ENCODE measurements around the gene ANO9. TPM values are rescaled to one million over a fixed set of nuclear protein-coding genes. Genes with fewer than 3 reads are reported as not detected.
A peak's percentile ranks its signal among the peaks of the same experiment; 100 is the strongest.

The ANO9 gene
- total RNA-seq, 2 donors from 2014 or later, result 121 to 129 TPM

DNA sequence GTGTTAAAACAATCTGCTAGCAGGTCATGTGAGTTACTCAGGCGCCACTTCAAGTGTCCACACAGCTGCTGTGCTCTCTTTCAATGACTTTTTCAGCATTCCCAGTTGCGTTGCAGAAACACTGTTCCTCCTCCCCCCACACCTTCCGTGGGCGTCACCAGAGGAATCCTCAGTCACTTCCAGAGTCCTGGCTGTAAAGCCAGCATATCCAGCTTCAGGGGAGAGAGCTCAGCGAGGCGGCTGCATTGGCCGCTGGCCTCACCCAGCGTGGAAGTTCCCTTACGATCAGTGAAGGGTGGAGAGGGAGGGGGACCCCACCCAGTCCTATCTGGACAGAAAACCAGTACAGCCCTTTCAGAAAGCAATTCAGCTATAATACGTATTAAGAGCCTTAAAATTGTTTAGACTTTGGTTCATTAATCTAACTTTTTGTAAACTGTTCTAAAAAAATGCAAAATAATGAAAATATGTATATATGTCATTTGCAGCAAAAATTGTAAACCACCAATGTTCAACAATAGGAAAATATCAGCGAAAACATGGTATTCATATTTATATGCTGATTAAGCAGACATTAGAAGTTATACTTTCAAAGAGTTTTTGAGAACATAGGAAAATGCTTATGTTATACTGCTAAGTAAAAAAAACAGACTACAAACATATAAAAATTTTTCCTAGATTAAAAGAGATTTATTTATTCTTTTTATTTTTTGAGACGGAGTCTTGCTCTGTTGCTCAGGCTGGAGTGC, 2.8 kb upstream of the ANO9 start:
- TF ChIP-seq, protein P1, sequence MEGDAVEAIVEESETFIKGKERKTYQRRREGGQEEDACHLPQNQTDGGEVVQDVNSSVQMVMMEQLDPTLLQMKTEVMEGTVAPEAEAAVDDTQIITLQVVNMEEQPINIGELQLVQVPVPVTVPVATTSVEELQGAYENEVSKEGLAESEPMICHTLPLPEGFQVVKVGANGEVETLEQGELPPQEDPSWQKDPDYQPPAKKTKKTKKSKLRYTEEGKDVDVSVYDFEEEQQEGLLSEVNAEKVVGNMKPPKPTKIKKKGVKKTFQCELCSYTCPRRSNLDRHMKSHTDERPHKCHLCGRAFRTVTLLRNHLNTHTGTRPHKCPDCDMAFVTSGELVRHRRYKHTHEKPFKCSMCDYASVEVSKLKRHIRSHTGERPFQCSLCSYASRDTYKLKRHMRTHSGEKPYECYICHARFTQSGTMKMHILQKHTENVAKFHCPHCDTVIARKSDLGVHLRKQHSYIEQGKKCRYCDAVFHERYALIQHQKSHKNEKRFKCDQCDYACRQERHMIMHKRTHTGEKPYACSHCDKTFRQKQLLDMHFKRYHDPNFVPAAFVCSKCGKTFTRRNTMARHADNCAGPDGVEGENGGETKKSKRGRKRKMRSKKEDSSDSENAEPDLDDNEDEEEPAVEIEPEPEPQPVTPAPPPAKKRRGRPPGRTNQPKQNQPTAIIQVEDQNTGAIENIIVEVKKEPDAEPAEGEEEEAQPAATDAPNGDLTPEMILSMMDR (IDR thresholded peaks at IDR 0.05), result no peak
- Histone ChIP-seq H3K27me3 (no peaks in the 10 kb centered on the region), H3K4me3 (no peak overlapping the region), H3K9me3 (no peaks in the 10 kb centered on the region), H3K4me1 (peaks cover 8% of the 10 kb centered on the region), H3K9ac (ENCODE audit: low read depth in 2 of 2, low read length in 2 of 2) (peak overlapping the region in 1 of 2 donors; percentile 77), H3K27ac (peak overlapping the region; percentile 85), H3K36me3 (no peaks in the 10 kb centered on the region)
- intact Hi-C loops (cut with DNase I), result loop anchor here (5.0 kb wide), 1 partner anchor 37 kb away; no protein-coding TSS in a partner anchor
- peak; percentile 79 for DNase-seq

DNA sequence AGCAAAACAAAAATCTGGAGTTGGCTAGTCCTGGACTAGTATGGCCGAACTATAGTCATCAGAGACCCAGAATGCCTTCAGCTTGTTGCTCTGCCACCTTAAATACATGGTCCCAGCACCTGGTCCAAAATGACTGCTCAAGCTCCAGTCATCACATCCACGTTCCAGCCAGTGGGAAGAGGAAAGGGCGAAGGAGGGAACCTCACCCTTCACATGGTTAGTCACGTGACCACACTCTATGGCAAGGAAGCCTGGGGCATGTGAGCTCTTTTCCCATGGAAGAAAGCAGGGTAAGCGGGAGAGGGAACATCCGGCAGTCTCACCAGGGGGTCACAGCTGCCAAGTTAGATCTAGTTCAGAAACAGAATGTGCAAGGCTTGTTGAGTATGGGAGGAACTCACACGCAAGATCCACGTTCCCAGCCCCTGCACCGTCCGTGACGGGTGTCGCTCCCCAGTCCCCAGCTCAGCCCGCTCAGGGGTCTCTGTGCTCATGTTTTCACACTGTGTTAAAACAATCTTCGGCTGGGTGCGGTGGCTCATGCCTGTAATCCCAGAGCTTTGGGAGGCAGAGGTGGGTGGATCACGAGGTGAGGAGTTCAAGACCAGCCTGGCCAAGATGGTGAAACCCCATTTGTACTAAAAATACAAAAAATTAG, 1.9 kb upstream of the ANO9 start:
- DNase-seq, result peak; percentile 53
- Histone ChIP-seq H3K9me3 (no peaks in the 10 kb centered on the region), H3K9ac (ENCODE audit: low read depth in 2 of 2, low read length in 2 of 2) (peak overlapping the region in 1 of 2 donors; percentile 51), H3K4me3 (no peak overlapping the region), H3K27me3 (no peaks in the 10 kb centered on the region), H3K4me1 (peaks cover 5% of the 10 kb centered on the region), H3K36me3 (no peaks in the 10 kb centered on the region), H3K27ac (peak overlapping the region; percentile 85)
- intact Hi-C loops (cut with DNase I), result no loop called here
- TF ChIP-seq, protein P1 (IDR thresholded peaks at IDR 0.05), result no peak

DNA sequence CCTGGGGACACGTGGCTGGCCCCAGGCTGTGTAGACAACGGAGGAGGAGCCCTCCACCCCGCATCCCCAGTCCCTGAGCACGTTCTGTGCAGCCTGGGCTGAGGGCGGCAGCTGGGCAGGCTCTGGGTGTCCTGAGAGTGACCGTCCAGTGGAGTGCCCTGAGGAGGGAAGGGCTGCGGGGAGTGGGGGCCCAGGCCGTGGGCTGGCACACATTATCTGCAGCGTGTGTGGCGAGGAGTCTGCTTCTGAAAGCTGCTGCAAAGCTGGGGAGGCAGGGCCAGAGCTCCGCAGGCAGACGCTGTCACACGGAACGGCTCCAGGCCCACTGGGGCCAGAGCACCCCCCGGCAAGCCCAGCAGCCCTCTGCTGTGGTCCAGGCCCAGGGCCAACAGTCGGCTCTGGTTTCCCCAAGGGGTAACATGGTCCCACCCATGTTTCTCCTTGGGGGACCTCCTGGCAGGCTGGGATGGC, 835 bp upstream of the ANO9 start:
- Histone ChIP-seq H3K36me3 (no peaks in the 10 kb centered on the region), H3K9me3 (no peaks in the 10 kb centered on the region), H3K27me3 (no peaks in the 10 kb centered on the region), H3K4me3 (no peak overlapping the region), H3K9ac (ENCODE audit: low read depth in 2 of 2, low read length in 2 of 2) (no peak overlapping the region), H3K4me1 (no peaks in the 10 kb centered on the region), H3K27ac (no peak overlapping the region)
- DNase-seq, result no peak
- intact Hi-C loops (cut with DNase I), result no loop called here
- TF ChIP-seq, protein P1 (IDR thresholded peaks at IDR 0.05), result no peak

DNA sequence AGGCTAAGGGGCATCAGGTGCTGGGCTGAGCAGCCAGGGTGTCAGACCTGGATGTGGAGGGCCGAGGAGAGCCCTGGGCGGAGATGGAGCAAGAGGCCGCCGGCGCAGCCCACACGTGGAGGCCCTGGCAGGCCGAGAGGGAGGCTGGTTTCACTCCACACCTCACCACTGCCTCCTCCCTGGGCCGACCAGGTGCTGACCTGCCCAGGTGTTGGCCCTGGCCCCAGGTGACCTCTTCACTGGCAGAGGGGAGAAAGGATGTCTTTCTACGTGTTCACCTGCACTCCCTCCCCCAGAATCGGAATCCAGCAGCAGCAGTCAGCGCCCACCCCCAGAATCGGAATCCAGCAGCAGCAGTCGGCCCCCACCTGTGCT, 781 bp downstream of the ANO9 start:
- Histone ChIP-seq H3K9ac (ENCODE audit: low read depth in 2 of 2, low read length in 2 of 2) (peak overlapping the region; percentile 61 to 73), H3K4me1 (no peaks in the 10 kb centered on the region), H3K4me3 (peak overlapping the region; percentile 49), H3K36me3 (no peaks in the 10 kb centered on the region), H3K27me3 (no peaks in the 10 kb centered on the region), H3K27ac (peak overlapping the region; percentile 54), H3K9me3 (no peaks in the 10 kb centered on the region)
- intact Hi-C loops (cut with DNase I), result no loop called here
- no peak for DNase-seq
- TF ChIP-seq, protein P1 (IDR thresholded peaks at IDR 0.05), result no peak

DNA sequence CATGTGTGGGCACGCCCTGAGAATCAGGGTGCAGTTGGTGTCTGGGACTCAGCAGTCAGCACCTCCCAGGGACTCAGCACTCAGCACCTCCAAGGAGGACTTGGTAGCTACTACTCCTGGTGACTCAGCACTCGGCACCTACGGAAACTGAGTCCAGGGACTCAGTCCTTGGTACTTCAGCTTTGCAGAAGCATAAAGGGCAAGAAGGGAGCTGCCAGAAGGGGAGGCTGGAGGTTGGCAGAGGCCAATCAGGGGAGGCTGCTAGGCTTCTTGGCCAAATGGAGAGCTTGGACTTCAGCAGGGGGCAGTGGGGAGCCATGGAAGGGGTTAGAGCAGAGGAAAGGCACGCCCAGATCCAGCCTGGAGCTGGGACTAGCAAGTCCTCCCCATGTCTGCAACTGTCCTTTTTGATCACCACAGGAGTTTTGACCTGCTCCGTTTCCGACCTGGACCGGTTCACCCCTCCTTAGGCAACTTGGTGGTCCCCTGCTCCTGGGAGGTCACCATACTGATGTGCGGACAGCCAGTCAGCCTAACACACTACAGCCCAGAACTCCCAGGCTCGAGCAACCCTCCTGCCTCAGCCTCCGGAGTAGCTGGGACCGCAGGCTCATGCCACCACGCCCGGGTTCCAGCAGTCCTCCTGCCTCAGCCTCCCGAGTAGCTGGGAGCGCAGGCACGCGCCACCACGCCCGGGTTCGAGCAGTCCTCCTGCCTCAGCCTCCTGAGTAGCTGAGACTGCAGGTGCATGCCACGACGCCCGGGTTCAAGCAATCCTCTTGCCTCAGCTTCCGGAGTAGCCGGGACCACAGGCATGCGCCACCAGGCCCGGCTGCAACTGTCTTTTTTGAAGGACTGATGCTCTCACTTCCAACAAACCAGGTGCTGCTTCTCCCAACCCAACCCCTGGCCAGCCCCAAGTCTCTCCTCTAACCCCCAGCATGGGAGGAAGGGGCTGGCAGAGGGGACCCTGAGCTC, 1.5 kb downstream of the ANO9 start:
- Histone ChIP-seq H3K27me3 (no peaks in the 10 kb centered on the region), H3K4me1 (no peaks in the 10 kb centered on the region), H3K36me3 (no peaks in the 10 kb centered on the region), H3K27ac (no peak overlapping the region), H3K9me3 (no peaks in the 10 kb centered on the region), H3K9ac (ENCODE audit: low read depth in 2 of 2, low read length in 2 of 2) (peak overlapping the region in 1 of 2 donors; percentile 73), H3K4me3 (peak overlapping the region; percentile 49)
- TF ChIP-seq, protein P1 (IDR thresholded peaks at IDR 0.05), result peak; percentile 20
- intact Hi-C loops (cut with DNase I), result no loop called here
- DNase-seq, result peak; percentile 68

All from colonic mucosa (tissue), 4 donors.